RWPE1 (cell line): ENCODE measurements around the gene USPL1.

ENCODE experiments used
- CTCF ChIA-PET: fragments of 350-600 bp; sonication (Branson Sonifier 250); formaldehyde crosslinking; extraction: SDS; loops from one replicate; lab custom pipeline; 2021; lab: Yijun Ruan, JAX
- POLR2A ChIA-PET: fragments of 400-600 bp; formaldehyde crosslinking; extraction: SDS; loops from one replicate; lab custom pipeline; 2020; ENCODE audit warnings: antibody characterized with exemption; ENCODE audit not compliant: low non-redundant PET; lab: Yijun Ruan, JAX
- DNase-seq: peaks from one replicate; pipeline ENCODE4 v3.0.0; 2012; ENCODE audit warnings: low spot score
- H3K27ac ChIP-seq: fragments of 450-650 bp; 2 replicates; pipeline ENCODE4 v1.5.1; 2017
- CTCF ChIP-seq: fragments of 450-650 bp; conservative IDR thresholded peaks from 2 replicates; pipeline ENCODE4 v1.5.1; 2017; ENCODE audit warnings: low read depth, mild to moderate bottlenecking

USPL1 gene

DNA sequence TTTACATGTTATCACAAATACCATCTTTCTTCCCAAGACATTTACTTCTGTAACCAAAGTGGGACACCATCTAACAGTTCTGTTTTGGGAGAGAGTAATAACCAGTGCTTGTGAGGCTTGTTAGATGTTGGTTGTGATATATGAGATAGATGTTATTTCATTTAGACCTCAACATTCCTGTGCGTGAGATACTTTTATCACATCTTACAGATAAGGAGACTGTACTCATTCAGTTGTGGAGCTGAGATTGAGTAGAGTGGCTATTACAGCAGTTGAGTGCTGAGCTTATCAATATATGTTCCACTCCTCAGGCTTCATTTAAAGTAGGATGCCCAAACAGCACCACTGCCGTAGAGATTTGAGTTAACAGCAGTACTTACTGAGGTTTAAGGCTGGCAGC, 43.1 kb downstream of the USPL1 start:
- no peak for TF ChIP-seq CTCF
- DNase-seq: no peak
- no peak overlapping the region for H3K27ac ChIP-seq
- POLR2A ChIA-PET: no interaction called here
- CTCF ChIA-PET: interaction anchor here (0.7 kb wide), 1 partner anchor 461 kb away, joined by 3 read pairs; no protein-coding TSS in a partner anchor

GRCh38 chr13:30664689-30665275, 47.1 kb downstream of the USPL1 start:
- POLR2A ChIA-PET: no interaction called here
- no peak for DNase-seq
- CTCF ChIA-PET: no interaction called here
- no peak for TF ChIP-seq CTCF
- no peak overlapping the region for H3K27ac ChIP-seq

- POLR2A ChIA-PET: no interaction called here
- H3K27ac ChIP-seq: no peak overlapping the region
Measured at GRCh38 chr13:30665638-30666037, 47.9 kb downstream of the USPL1 start.

GRCh38 chr13:30666113-30666512, 48.4 kb downstream of the USPL1 start:
- ChIA-PET CTCF (no interaction called here), POLR2A (no interaction called here)
- DNase-seq: no peak
- no peak overlapping the region for H3K27ac ChIP-seq
- no peak for TF ChIP-seq CTCF

More at GRCh38 chr13:30665638-30666037, 47.9 kb downstream of the USPL1 start:
- CTCF ChIA-PET: no interaction called here
- TF ChIP-seq CTCF: no peak
- no peak for DNase-seq

DNA sequence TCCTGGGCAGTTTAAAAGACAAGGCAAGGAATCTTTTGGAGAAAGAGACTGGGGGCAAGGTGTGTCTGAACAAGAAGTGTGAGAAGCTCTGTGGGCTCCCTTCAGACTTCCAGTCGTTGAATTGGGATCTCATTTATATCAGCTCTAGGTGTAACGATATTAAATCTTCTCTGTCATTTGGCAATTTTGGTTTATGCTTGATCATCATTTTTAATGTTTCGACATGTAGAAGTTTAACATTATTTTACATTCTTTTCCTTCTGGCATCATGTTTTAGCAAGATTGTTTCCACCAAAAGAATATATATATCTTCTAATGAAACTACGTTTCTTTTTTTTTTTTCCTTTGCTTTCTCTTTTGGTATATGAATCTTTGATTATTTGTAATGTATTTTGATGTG, 49.3 kb downstream of the USPL1 start:
- ChIA-PET POLR2A (no interaction called here), CTCF (no interaction called here)
- no peak overlapping the region for H3K27ac ChIP-seq
- TF ChIP-seq CTCF: no peak
- no peak for DNase-seq

- H3K27ac ChIP-seq: no peak overlapping the region
- ChIA-PET POLR2A (no interaction called here), CTCF (no interaction called here)
- DNase-seq: no peak
- TF ChIP-seq CTCF: no peak
Measured at GRCh38 chr13:30668312-30668711, 50.6 kb downstream of the USPL1 start.
